Loucy (cell line): Measurements from ENCODE around the gene FPR3.

Source experiments
- H2AFZ ChIP-seq: fragments of 200-600 bp; sonication (generic); 2 replicates; pipeline ENCODE4 v1.6.0; 2016; ENCODE audit warnings: antibody characterized with exemption, mild to moderate bottlenecking, low read length, moderate library complexity
- H3F3A ChIP-seq: fragments of 200-600 bp; 2 replicates; pipeline ENCODE4 v1.6.0; 2016; ENCODE audit warnings: antibody characterized with exemption, low read depth, mild to moderate bottlenecking
- H3K27me3 ChIP-seq: fragments of 200-600 bp; sonication (generic); 2 replicates; pipeline ENCODE4 v1.6.1; 2014; ENCODE audit warnings: low read length, mild to moderate bottlenecking; ENCODE audit not compliant: insufficient read depth, poor library complexity, severe bottlenecking
- H3K36me3 ChIP-seq: fragments of 200-600 bp; sonication (generic); 2 replicates; pipeline ENCODE4 v1.6.1; 2016; ENCODE audit warnings: low read length; ENCODE audit not compliant: insufficient read depth
- H3K4me1 ChIP-seq: fragments of 200-600 bp; sonication (generic); 2 replicates; pipeline ENCODE4 v1.5.1; 2014; ENCODE audit warnings: low read length, mild to moderate bottlenecking; ENCODE audit not compliant: insufficient read depth, poor library complexity, severe bottlenecking
- H3K4me2 ChIP-seq: fragments of 200-600 bp; sonication (generic); 2 replicates; pipeline ENCODE4 v1.6.0; 2014; ENCODE audit warnings: antibody characterized with exemption, low read length, low read depth, mild to moderate bottlenecking; ENCODE audit not compliant: poor library complexity, severe bottlenecking
- H3K4me3 ChIP-seq: fragments of 200-600 bp; sonication (generic); 2 replicates; pipeline ENCODE4 v1.5.1; 2014; ENCODE audit warnings: low read length, mild to moderate bottlenecking, mixed read lengths; ENCODE audit not compliant: poor library complexity, severe bottlenecking
- H3K79me2 ChIP-seq: fragments of 200-600 bp; sonication (generic); 2 replicates; pipeline ENCODE4 v1.6.1; 2014; ENCODE audit warnings: low read length; ENCODE audit not compliant: insufficient read depth
- H3K9ac ChIP-seq: fragments of 200-600 bp; sonication (generic); 2 replicates; pipeline ENCODE4 v1.6.0; 2014; ENCODE audit warnings: mild to moderate bottlenecking, low read depth, low read length, moderate library complexity; ENCODE audit not compliant: poor library complexity, severe bottlenecking
- H3K9me2 ChIP-seq: fragments of 200-600 bp; sonication (generic); replicated peaks from 2 replicates; pipeline ENCODE4 v1.6.1; 2016; ENCODE audit warnings: low read depth, low read length, mixed read lengths
- H3K9me3 ChIP-seq: fragments of 200-600 bp; sonication (generic); 2 replicates; pipeline ENCODE4 v1.6.1; 2014; ENCODE audit warnings: mild to moderate bottlenecking, antibody characterized with exemption, low read length, low read depth; ENCODE audit not compliant: insufficient read depth
- H4K20me1 ChIP-seq: fragments of 200-600 bp; sonication (generic); 2 replicates; pipeline ENCODE4 v1.6.0; 2014; ENCODE audit warnings: antibody characterized with exemption, low read length, mild to moderate bottlenecking; ENCODE audit not compliant: insufficient read depth, poor library complexity, severe bottlenecking
- CTCF ChIP-seq: fragments of 200-600 bp; sonication (generic); conservative IDR thresholded peaks from 2 replicates; pipeline ENCODE4 v1.5.1; 2014; ENCODE audit warnings: mild to moderate bottlenecking, antibody characterized with exemption, low read length
- EZH2phosphoT487 ChIP-seq: fragments of 200-600 bp; IDR thresholded peaks from 2 replicates; pipeline ENCODE4 v1.6.1; 2018; ENCODE audit warnings: antibody characterized with exemption, mild to moderate bottlenecking, moderate library complexity, borderline replicate concordance

The FPR3 gene

GRCh38 chr19:51807925-51808324 is 13.0 kb downstream of the FPR3 start:
- TF ChIP-seq CTCF (no peak), EZH2phosphoT487 (no peak)
- Histone ChIP-seq H3K79me2 (no peaks in the 10 kb centered on the region), H4K20me1 (no peaks in the 10 kb centered on the region), H3K4me2 (peak overlapping the region; percentile 22), H3K9me2 (no peaks in the 10 kb centered on the region), H3F3A (no peaks in the 10 kb centered on the region), H3K27me3 (no peaks in the 10 kb centered on the region), H3K9ac (no peak overlapping the region), H3K4me3 (no peak overlapping the region), H3K9me3 (no peaks in the 10 kb centered on the region), H2AFZ (no peak overlapping the region), H3K36me3 (no peaks in the 10 kb centered on the region), H3K4me1 (peaks cover 7% of the 10 kb centered on the region)

GRCh38 chr19:51808333-51808986 is 13.5 kb downstream of the FPR3 start:
- no peak overlapping the region for H3K4me2 ChIP-seq
- H3K27me3 ChIP-seq: no peaks in the 10 kb centered on the region
- H3F3A ChIP-seq: no peaks in the 10 kb centered on the region
- H3K4me3 ChIP-seq: no peak overlapping the region
- H4K20me1 ChIP-seq: no peaks in the 10 kb centered on the region
- H2AFZ ChIP-seq: no peak overlapping the region
- peaks cover 7% of the 10 kb centered on the region for H3K4me1 ChIP-seq
- TF ChIP-seq EZH2phosphoT487: no peak
- no peak overlapping the region for H3K9ac ChIP-seq
- H3K9me2 ChIP-seq: no peaks in the 10 kb centered on the region
- no peaks in the 10 kb centered on the region for H3K36me3 ChIP-seq
- no peaks in the 10 kb centered on the region for H3K79me2 ChIP-seq
- no peaks in the 10 kb centered on the region for H3K9me3 ChIP-seq

GRCh38 chr19:51809787-51810186 is 14.8 kb downstream of the FPR3 start:
- Histone ChIP-seq H3K4me3 (no peak overlapping the region), H3K27me3 (no peaks in the 10 kb centered on the region), H2AFZ (no peak overlapping the region), H4K20me1 (no peaks in the 10 kb centered on the region), H3K79me2 (no peaks in the 10 kb centered on the region), H3F3A (no peaks in the 10 kb centered on the region), H3K4me2 (no peak overlapping the region), H3K9me2 (no peaks in the 10 kb centered on the region), H3K4me1 (peaks cover 7% of the 10 kb centered on the region), H3K36me3 (no peaks in the 10 kb centered on the region), H3K9me3 (no peaks in the 10 kb centered on the region), H3K9ac (no peak overlapping the region)
- TF ChIP-seq CTCF: no peak
- no peak for TF ChIP-seq EZH2phosphoT487

GRCh38 chr19:51810223-51810622 is 15.3 kb downstream of the FPR3 start:
- Histone ChIP-seq H3K9me3 (no peaks in the 10 kb centered on the region), H3K4me2 (no peak overlapping the region), H3K9me2 (no peaks in the 10 kb centered on the region), H3K4me1 (peaks cover 7% of the 10 kb centered on the region), H3F3A (no peaks in the 10 kb centered on the region), H3K9ac (no peak overlapping the region), H4K20me1 (no peaks in the 10 kb centered on the region), H3K36me3 (no peaks in the 10 kb centered on the region), H3K79me2 (no peaks in the 10 kb centered on the region), H2AFZ (no peak overlapping the region), H3K27me3 (no peaks in the 10 kb centered on the region), H3K4me3 (no peak overlapping the region)
- peak; percentile 28; the same call in 1 of the 2 replicates for TF ChIP-seq CTCF
- TF ChIP-seq EZH2phosphoT487: no peak
